IMR-90 (cell line): ENCODE data around the gene FCN1.

Experiments used
- BHLHE40 ChIP-seq: fragments of 150-350 bp; IDR thresholded peaks from 2 replicates; pipeline ENCODE4 v1.6.1; 2016; ENCODE audit warnings: mild to moderate bottlenecking, low read depth, low read length
- CEBPB ChIP-seq: IDR thresholded peaks from 2 replicates; pipeline ENCODE4 v1.6.1; 2012; ENCODE audit warnings: low read depth, low read length, improper control_type of control experiment
- CHD1 ChIP-seq: IDR thresholded peaks from 2 replicates; pipeline ENCODE4 v1.6.1; 2012; ENCODE audit warnings: low read depth, low read length, improper control_type of control experiment
- FOS ChIP-seq: fragments of 150-350 bp; IDR thresholded peaks from 2 replicates; pipeline ENCODE4 v1.6.1; 2016; ENCODE audit warnings: low read depth, low read length
- MAFK ChIP-seq: IDR thresholded peaks from 2 replicates; pipeline ENCODE4 v1.6.1; 2012; ENCODE audit warnings: low read depth, low read length, improper control_type of control experiment
- MAZ ChIP-seq: IDR thresholded peaks from 2 replicates; pipeline ENCODE4 v1.6.1; 2012; ENCODE audit warnings: low read depth, mild to moderate bottlenecking, low read length, improper control_type of control experiment, moderate library complexity, borderline replicate concordance
- MXI1 ChIP-seq: IDR thresholded peaks from 2 replicates; pipeline ENCODE4 v1.6.1; 2012; ENCODE audit warnings: low read depth, mild to moderate bottlenecking, low read length, moderate library complexity, borderline replicate concordance
- NFE2L2 ChIP-seq: fragments of 150-350 bp; IDR thresholded peaks from 2 replicates; pipeline ENCODE4 v1.6.1; 2016; ENCODE audit warnings: low read depth, mild to moderate bottlenecking, low read length
- POLR2A ChIP-seq: IDR thresholded peaks from 2 replicates; pipeline ENCODE4 v1.6.1; 2012; ENCODE audit warnings: mild to moderate bottlenecking, low read depth, low read length
- RAD21 ChIP-seq: IDR thresholded peaks from 2 replicates; pipeline ENCODE4 v1.6.1; 2012; ENCODE audit warnings: low read length, improper control_type of control experiment
- RFX5 ChIP-seq: IDR thresholded peaks from 2 replicates; pipeline ENCODE4 v1.8.0; 2012; ENCODE audit warnings: low read depth, mild to moderate bottlenecking, low read length, moderate library complexity
- TF ChIP-seq, protein P1 (sequence below): fragments of 150-350 bp; IDR thresholded peaks from 2 replicates; pipeline ENCODE4 v1.6.1; 2017; ENCODE audit warnings: mild to moderate bottlenecking, antibody characterized with exemption, low read length, low read depth
- TF ChIP-seq, protein P2 (sequence below): conservative IDR thresholded peaks from 2 replicates; pipeline ENCODE4 v1.5.1; 2012; ENCODE audit warnings: mild to moderate bottlenecking, low read depth, low read length, improper control_type of control experiment
- TF ChIP-seq, protein P3 (sequence below): fragments of 150-350 bp; IDR thresholded peaks from 2 replicates; pipeline ENCODE4 v1.6.1; 2016; ENCODE audit warnings: low read depth, mild to moderate bottlenecking, low read length, moderate library complexity, borderline replicate concordance

DNA sequence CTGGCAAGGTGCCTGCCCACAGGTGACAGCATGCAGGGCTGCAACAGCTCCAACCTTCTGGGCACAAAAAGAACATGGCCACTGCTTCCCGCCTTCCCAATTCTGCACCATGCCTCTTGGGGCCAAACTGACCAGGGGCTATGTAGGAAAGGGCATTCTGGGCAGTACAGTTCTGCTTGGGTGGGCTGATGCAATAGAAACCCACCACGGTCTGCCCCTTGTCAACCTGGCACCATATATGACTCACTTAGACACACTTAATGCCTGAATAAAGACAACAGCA is 40.2 kb upstream of the FCN1 start:
- TF ChIP-seq, protein P1, sequence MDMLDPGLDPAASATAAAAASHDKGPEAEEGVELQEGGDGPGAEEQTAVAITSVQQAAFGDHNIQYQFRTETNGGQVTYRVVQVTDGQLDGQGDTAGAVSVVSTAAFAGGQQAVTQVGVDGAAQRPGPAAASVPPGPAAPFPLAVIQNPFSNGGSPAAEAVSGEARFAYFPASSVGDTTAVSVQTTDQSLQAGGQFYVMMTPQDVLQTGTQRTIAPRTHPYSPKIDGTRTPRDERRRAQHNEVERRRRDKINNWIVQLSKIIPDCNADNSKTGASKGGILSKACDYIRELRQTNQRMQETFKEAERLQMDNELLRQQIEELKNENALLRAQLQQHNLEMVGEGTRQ: no peak
- TF ChIP-seq, protein P2, sequence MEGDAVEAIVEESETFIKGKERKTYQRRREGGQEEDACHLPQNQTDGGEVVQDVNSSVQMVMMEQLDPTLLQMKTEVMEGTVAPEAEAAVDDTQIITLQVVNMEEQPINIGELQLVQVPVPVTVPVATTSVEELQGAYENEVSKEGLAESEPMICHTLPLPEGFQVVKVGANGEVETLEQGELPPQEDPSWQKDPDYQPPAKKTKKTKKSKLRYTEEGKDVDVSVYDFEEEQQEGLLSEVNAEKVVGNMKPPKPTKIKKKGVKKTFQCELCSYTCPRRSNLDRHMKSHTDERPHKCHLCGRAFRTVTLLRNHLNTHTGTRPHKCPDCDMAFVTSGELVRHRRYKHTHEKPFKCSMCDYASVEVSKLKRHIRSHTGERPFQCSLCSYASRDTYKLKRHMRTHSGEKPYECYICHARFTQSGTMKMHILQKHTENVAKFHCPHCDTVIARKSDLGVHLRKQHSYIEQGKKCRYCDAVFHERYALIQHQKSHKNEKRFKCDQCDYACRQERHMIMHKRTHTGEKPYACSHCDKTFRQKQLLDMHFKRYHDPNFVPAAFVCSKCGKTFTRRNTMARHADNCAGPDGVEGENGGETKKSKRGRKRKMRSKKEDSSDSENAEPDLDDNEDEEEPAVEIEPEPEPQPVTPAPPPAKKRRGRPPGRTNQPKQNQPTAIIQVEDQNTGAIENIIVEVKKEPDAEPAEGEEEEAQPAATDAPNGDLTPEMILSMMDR: no peak
- no peak for TF ChIP-seq RAD21
- TF ChIP-seq MAFK: no peak
- no peak for TF ChIP-seq BHLHE40
- TF ChIP-seq RFX5: no peak
- no peak for TF ChIP-seq MAZ
- no peak for TF ChIP-seq NFE2L2
- TF ChIP-seq POLR2A: no peak
- TF ChIP-seq CHD1: no peak
- TF ChIP-seq, protein P3, sequence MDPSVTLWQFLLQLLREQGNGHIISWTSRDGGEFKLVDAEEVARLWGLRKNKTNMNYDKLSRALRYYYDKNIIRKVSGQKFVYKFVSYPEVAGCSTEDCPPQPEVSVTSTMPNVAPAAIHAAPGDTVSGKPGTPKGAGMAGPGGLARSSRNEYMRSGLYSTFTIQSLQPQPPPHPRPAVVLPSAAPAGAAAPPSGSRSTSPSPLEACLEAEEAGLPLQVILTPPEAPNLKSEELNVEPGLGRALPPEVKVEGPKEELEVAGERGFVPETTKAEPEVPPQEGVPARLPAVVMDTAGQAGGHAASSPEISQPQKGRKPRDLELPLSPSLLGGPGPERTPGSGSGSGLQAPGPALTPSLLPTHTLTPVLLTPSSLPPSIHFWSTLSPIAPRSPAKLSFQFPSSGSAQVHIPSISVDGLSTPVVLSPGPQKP: no peak
- TF ChIP-seq CEBPB: no peak
- no peak for TF ChIP-seq FOS
- TF ChIP-seq MXI1: no peak
